PFSK-1 (cell line): Measurements from ENCODE around the gene PRPSAP2.

Experiments used
- FOXP2 ChIP-seq: optimal IDR thresholded peaks from 2 replicates; pipeline ENCODE3; 2011; ENCODE audit warnings: borderline replicate concordance, control low read depth, inconsistent platforms; ENCODE audit not compliant: insufficient read depth; ENCODE audit errors: extremely low read length, extremely low read depth
- POLR2AphosphoS5 ChIP-seq: IDR thresholded peaks from 2 replicates; pipeline ENCODE4 v1.6.1; 2012; ENCODE audit warnings: low read depth, mild to moderate bottlenecking, control low read depth, low read length, moderate library complexity
- SIN3A ChIP-seq: IDR thresholded peaks from 2 replicates; pipeline ENCODE4 v1.6.1; 2012; ENCODE audit warnings: mild to moderate bottlenecking, low read length, moderate library complexity, borderline replicate concordance; ENCODE audit not compliant: insufficient read depth
- TAF1 ChIP-seq: IDR thresholded peaks from 2 replicates; pipeline ENCODE4 v1.6.1; 2012; ENCODE audit warnings: low read length, control low read depth, borderline replicate concordance; ENCODE audit not compliant: insufficient read depth
- TF ChIP-seq, protein P1 (sequence below), 2 experiments: IDR thresholded peaks; 2 replicates each; pipeline versions ENCODE4 v1.6.1 to v1.8.0; 2011 to 2012; ENCODE audit warnings: low read depth in 2 of 2, low read length in 2 of 2, control low read depth in 1 of 2, inconsistent platforms in 1 of 2, mild to moderate bottlenecking in 1 of 2, moderate library complexity in 1 of 2; ENCODE audit not compliant: insufficient read depth in 1 of 2

PRPSAP2 gene

DNA sequence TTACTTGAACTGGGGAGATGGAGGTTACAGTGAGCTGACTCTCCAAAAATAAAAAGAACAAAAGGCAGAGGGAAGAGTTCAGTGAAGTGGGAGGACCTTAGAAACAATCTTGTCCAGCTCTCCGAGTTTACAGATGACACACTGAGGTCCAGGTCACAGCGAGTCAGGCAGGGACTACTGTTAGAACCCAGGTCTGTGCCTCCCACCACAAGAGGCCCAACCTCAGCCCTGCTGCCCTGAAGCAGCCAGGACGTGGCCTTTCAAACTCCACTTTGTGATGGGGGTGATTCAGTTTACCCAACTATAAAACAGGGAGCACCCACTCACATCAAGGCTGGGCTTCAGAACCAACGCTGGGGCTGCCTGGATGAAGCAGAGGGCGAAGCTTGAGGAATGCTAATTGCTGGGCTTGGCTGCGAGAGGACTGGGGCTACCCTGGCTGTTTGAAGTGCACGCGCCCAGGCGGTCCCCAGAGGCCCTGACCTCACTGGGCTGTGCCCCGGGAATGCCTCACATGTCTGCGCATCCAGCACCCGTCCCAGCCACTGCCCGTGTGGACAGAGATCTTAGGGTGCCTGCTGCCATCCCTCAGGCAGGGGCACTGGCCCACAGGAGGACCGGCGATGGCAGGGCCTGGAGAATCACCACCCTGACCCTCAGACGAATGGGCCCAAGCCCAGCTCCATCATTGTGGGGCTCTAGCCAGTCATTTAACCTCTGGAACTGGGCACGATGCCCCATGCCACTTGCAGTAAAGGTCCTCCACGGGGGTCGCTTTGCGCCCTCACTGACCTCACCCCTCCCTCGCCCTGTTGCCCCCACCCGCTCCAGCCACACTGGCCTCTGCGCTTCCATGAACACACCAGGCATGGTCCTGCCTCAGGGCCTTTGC lies 105.4 kb downstream of the PRPSAP2 start:
- TF ChIP-seq SIN3A (no peak), POLR2AphosphoS5 (no peak), TAF1 (no peak), FOXP2 (no peak)
- TF ChIP-seq, protein P1, sequence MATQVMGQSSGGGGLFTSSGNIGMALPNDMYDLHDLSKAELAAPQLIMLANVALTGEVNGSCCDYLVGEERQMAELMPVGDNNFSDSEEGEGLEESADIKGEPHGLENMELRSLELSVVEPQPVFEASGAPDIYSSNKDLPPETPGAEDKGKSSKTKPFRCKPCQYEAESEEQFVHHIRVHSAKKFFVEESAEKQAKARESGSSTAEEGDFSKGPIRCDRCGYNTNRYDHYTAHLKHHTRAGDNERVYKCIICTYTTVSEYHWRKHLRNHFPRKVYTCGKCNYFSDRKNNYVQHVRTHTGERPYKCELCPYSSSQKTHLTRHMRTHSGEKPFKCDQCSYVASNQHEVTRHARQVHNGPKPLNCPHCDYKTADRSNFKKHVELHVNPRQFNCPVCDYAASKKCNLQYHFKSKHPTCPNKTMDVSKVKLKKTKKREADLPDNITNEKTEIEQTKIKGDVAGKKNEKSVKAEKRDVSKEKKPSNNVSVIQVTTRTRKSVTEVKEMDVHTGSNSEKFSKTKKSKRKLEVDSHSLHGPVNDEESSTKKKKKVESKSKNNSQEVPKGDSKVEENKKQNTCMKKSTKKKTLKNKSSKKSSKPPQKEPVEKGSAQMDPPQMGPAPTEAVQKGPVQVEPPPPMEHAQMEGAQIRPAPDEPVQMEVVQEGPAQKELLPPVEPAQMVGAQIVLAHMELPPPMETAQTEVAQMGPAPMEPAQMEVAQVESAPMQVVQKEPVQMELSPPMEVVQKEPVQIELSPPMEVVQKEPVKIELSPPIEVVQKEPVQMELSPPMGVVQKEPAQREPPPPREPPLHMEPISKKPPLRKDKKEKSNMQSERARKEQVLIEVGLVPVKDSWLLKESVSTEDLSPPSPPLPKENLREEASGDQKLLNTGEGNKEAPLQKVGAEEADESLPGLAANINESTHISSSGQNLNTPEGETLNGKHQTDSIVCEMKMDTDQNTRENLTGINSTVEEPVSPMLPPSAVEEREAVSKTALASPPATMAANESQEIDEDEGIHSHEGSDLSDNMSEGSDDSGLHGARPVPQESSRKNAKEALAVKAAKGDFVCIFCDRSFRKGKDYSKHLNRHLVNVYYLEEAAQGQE (IDR thresholded peaks at IDR 0.05; ENCODE audit: insufficient read depth in 1 of 2, low read depth in 2 of 2, low read length in 2 of 2) = no peak

DNA sequence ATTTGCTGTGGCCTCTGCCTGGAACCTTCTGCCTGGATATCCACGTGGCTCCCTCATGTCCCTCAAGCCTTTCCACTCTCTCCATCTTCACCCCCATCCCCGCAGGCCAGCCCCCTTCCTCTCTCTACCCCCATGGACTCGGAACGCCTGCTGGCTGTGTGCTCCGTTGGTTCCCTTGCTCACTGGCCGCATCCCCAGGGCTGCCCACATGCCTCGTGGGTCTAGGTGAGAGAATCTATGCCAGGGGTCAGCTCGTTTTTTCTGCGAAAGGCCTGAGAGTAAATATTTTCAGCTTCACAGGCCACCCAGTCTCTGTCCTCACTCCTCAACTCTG lies 106.1 kb downstream of the PRPSAP2 start:
- no peak for TF ChIP-seq FOXP2
- TF ChIP-seq TAF1 = no peak
- no peak for TF ChIP-seq SIN3A
- TF ChIP-seq, protein P1 (IDR thresholded peaks at IDR 0.05; ENCODE audit: insufficient read depth in 1 of 2, low read depth in 2 of 2, low read length in 2 of 2) = no peak
- TF ChIP-seq POLR2AphosphoS5 = no peak

DNA sequence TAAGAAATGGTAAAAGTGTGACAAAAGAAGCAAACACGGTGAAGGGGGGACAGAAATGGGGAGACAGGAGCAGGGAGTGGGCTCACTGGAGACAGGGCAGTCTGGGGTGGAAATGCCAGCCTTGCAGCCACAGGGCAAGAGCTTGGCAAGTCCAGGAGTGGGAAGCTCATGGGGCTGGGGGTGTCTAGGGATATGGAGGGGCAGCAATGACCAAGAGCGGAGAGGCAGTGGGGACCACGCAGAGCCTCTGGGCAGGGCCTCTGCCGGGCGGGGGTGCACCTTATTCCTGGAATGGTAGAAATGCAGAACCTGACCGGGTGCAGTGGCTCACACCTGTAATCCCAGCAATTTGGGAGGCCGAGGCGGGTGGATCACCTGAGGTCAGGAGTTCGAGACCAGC lies 106.6 kb downstream of the PRPSAP2 start:
- no peak for TF ChIP-seq SIN3A
- no peak for TF ChIP-seq FOXP2
- no peak for TF ChIP-seq POLR2AphosphoS5
- TF ChIP-seq, protein P1 (IDR thresholded peaks at IDR 0.05; ENCODE audit: insufficient read depth in 1 of 2, low read depth in 2 of 2, low read length in 2 of 2) = no peak
- no peak for TF ChIP-seq TAF1

DNA sequence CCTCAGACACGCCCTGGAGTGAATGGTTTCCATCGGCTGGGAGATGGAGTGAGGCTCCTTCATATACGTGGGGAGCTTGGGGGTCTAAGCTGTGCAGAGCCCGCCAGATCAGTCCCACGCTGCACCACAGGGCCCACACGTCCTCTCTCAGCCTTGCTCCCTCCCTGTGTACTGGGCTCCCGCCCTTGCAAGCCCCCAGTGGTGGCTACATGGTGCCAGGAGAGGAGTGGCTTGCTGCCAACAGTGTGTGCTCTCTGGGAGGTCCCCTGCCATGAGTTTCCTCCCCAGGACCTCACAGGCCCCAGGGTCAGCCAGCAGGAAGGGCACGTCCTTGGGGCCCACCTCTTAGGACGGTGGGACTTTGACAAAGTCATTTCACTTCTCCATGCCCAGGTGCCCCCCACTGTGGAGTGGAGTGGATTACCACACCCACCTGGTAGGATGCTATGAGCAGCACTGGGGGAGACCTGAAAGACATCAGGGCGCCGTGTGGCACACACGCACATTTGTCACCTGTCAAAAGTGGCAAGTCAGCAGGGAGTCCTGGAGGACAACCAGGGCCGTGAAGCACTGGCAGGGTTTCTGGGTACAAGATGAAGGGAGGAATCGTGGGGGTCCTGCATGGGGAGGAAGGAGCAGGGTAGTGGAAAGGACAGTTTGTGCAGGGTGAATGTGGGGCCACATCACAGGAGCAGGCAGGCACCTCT lies 107.8 kb downstream of the PRPSAP2 start:
- TF ChIP-seq POLR2AphosphoS5 = no peak
- TF ChIP-seq, protein P1 (IDR thresholded peaks at IDR 0.05; ENCODE audit: insufficient read depth in 1 of 2, low read depth in 2 of 2, low read length in 2 of 2) = no peak
- no peak for TF ChIP-seq FOXP2
- no peak for TF ChIP-seq TAF1
- TF ChIP-seq SIN3A = no peak
